ENCODE data around the gene BTK. TPM values are rescaled to one million over a fixed set of nuclear protein-coding genes. Genes with fewer than 3 reads are reported as not detected.
A peak's percentile ranks its signal among the peaks of the same experiment; 100 is the strongest.

BTK gene
- total RNA-seq, 1 donor from 2014 or later: 0.43 TPM

GRCh38 chrX:101429934-101430333 lies 43.9 kb upstream of the BTK start:
- no peak overlapping the region for H2AFZ ChIP-seq (ENCODE audit: low read depth, low read length)
- TF ChIP-seq CTCF (IDR thresholded peaks at IDR 0.05; ENCODE audit: insufficient read depth, low read depth, low read length): no peak
- peak overlapping the region; percentile 46 for H3K9ac ChIP-seq (ENCODE audit: low read length)
- peaks cover 11% of the 10 kb centered on the region for H3K4me1 Mint-ChIP-seq (ENCODE audit: low read depth, unreplicated experiment)
- H3K4me3 ChIP-seq (ENCODE audit: insufficient read depth, low read depth, low read length): no peak overlapping the region
- H3K27me3 Mint-ChIP-seq (ENCODE audit: low read depth, unreplicated experiment): no peaks in the 10 kb centered on the region
- H3K9me3 Mint-ChIP-seq (ENCODE audit: unreplicated experiment): no peaks in the 10 kb centered on the region
- no peaks in the 10 kb centered on the region for H3K36me3 ChIP-seq (ENCODE audit: insufficient read depth, low read length)
- peaks cover 12% of the 10 kb centered on the region for H3K4me1 ChIP-seq (ENCODE audit: insufficient read depth, low read length)
- no peaks in the 10 kb centered on the region for H3K27me3 ChIP-seq (ENCODE audit: insufficient read depth, low read length)
- H3K4me2 ChIP-seq (ENCODE audit: low read length): peak overlapping the region; percentile 78
- no peaks in the 10 kb centered on the region for H3K9me3 ChIP-seq (ENCODE audit: insufficient read depth, low read depth, low read length)
- H3K27ac Mint-ChIP-seq (ENCODE audit: unreplicated experiment): peak overlapping the region; percentile 38
- FAIRE-seq (peak; percentile 98), DNase-seq (ENCODE audit: low read depth) (peak; percentile 60)
- H3K4me3 Mint-ChIP-seq (ENCODE audit: unreplicated experiment): peak overlapping the region; percentile 67
- H3K27ac ChIP-seq (ENCODE audit: low read depth, low read length): peak overlapping the region; percentile 80
- H4K20me1 ChIP-seq (ENCODE audit: insufficient read depth, low read length): no peaks in the 10 kb centered on the region
- H3K79me2 ChIP-seq (ENCODE audit: insufficient read depth, low read length): no peaks in the 10 kb centered on the region
- H3K36me3 Mint-ChIP-seq (ENCODE audit: low read depth, unreplicated experiment): peaks cover 7% of the 10 kb centered on the region

- Histone ChIP-seq H3K36me3 (ENCODE audit: insufficient read depth, low read length) (no peaks in the 10 kb centered on the region), H3K27ac (ENCODE audit: low read depth, low read length) (no peak overlapping the region), H3K79me2 (ENCODE audit: insufficient read depth, low read length) (no peaks in the 10 kb centered on the region), H2AFZ (ENCODE audit: low read depth, low read length) (no peak overlapping the region), H3K27me3 (ENCODE audit: insufficient read depth, low read length) (no peaks in the 10 kb centered on the region), H3K4me2 (ENCODE audit: low read length) (no peak overlapping the region), H3K9ac (ENCODE audit: low read length) (no peak overlapping the region), H3K9me3 (ENCODE audit: insufficient read depth, low read depth, low read length) (no peaks in the 10 kb centered on the region), H3K4me1 (ENCODE audit: insufficient read depth, low read length) (peaks cover 12% of the 10 kb centered on the region), H4K20me1 (ENCODE audit: insufficient read depth, low read length) (no peaks in the 10 kb centered on the region), H3K4me3 (ENCODE audit: insufficient read depth, low read depth, low read length) (no peak overlapping the region)
- no peak for DNase-seq (ENCODE audit: low read depth)
- Mint-ChIP-seq H3K4me3 (ENCODE audit: unreplicated experiment) (no peak overlapping the region), H3K36me3 (ENCODE audit: low read depth, unreplicated experiment) (peaks cover 6% of the 10 kb centered on the region), H3K27me3 (ENCODE audit: low read depth, unreplicated experiment) (no peaks in the 10 kb centered on the region), H3K27ac (ENCODE audit: unreplicated experiment) (no peak overlapping the region), H3K9me3 (ENCODE audit: unreplicated experiment) (no peaks in the 10 kb centered on the region), H3K4me1 (ENCODE audit: low read depth, unreplicated experiment) (peaks cover 11% of the 10 kb centered on the region)
- TF ChIP-seq EZH2 (IDR thresholded peaks at IDR 0.05; ENCODE audit: insufficient read depth, low read length): no peak
- no peak for TF ChIP-seq CTCF (IDR thresholded peaks at IDR 0.05; ENCODE audit: insufficient read depth, low read depth, low read length)
- peak; percentile 32 for FAIRE-seq
Measured at GRCh38 chrX:101427954-101428353, 42.0 kb upstream of the BTK start.

GRCh38 chrX:101419489-101419888 lies 33.5 kb upstream of the BTK start:
- Mint-ChIP-seq H3K4me3 (ENCODE audit: unreplicated experiment) (no peak overlapping the region), H3K27me3 (ENCODE audit: low read depth, unreplicated experiment) (no peaks in the 10 kb centered on the region), H3K27ac (ENCODE audit: unreplicated experiment) (no peak overlapping the region), H3K36me3 (ENCODE audit: low read depth, unreplicated experiment) (no peaks in the 10 kb centered on the region), H3K9me3 (ENCODE audit: unreplicated experiment) (no peaks in the 10 kb centered on the region), H3K4me1 (ENCODE audit: low read depth, unreplicated experiment) (peaks cover 7% of the 10 kb centered on the region)
- Histone ChIP-seq H3K36me3 (ENCODE audit: insufficient read depth, low read length) (no peaks in the 10 kb centered on the region), H3K79me2 (ENCODE audit: insufficient read depth, low read length) (no peaks in the 10 kb centered on the region), H3K4me3 (ENCODE audit: insufficient read depth, low read depth, low read length) (no peak overlapping the region), H3K9me3 (ENCODE audit: insufficient read depth, low read depth, low read length) (no peaks in the 10 kb centered on the region), H3K9ac (ENCODE audit: low read length) (no peak overlapping the region), H3K27me3 (ENCODE audit: insufficient read depth, low read length) (no peaks in the 10 kb centered on the region), H3K4me2 (ENCODE audit: low read length) (no peak overlapping the region), H4K20me1 (ENCODE audit: insufficient read depth, low read length) (no peaks in the 10 kb centered on the region), H2AFZ (ENCODE audit: low read depth, low read length) (no peak overlapping the region), H3K4me1 (ENCODE audit: insufficient read depth, low read length) (peaks cover 8% of the 10 kb centered on the region), H3K27ac (ENCODE audit: low read depth, low read length) (no peak overlapping the region)
- DNase-seq (ENCODE audit: low read depth) (no peak), FAIRE-seq (no peak)
- no peak for TF ChIP-seq CTCF (IDR thresholded peaks at IDR 0.05; ENCODE audit: insufficient read depth, low read depth, low read length)
- TF ChIP-seq EZH2 (IDR thresholded peaks at IDR 0.05; ENCODE audit: insufficient read depth, low read length): no peak
